ENCODE data around the gene GLE1.
"Not testable (repeated sequence)": the region's sequence is repeated elsewhere in the genome, so short reads cannot be mapped to it uniquely, and the experiment has no call there.

GLE1 gene

GRCh38 chr9:128497824-128498610 is 6.5 kb upstream of the GLE1 start:
- DNase-seq: no peak

DNA sequence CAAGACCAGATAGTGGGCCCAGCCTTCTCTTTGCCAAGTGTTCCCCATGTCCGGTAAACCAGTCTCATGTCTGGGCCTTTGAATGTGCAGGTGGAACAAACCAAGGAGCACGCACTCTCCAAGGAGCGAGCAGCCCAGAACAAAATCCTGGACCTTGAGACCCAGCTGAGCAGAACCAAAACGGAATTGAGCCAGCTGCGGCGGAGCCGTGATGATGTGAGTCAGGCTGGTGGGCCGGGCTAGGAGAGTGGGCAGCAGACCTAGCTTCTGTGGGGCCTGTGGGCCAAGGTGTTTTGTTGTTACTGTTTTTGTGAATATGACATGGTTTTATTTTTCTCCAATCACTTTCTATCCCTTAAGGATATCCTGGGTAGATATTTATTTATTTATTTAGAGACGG is 5.6 kb upstream of the GLE1 start:
- DNase-seq: no peak

DNA sequence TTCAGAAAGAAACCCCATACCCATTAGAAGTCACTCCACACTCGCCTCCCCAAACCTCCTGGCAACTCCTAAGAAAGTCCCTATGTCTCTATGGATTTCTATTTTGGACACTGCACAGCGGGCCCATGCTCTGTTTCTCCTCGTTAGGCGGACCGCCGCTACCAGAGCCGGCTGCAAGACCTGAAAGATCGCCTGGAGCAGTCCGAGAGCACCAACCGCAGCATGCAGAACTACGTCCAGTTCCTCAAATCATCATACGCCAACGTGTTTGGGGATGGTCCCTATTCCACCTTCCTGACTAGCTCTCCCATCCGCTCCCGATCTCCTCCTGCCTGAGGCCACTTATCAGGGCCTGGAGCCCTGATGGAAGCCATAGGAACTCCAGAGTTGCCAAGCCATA is 4.6 kb upstream of the GLE1 start:
- no peak for DNase-seq

DNA sequence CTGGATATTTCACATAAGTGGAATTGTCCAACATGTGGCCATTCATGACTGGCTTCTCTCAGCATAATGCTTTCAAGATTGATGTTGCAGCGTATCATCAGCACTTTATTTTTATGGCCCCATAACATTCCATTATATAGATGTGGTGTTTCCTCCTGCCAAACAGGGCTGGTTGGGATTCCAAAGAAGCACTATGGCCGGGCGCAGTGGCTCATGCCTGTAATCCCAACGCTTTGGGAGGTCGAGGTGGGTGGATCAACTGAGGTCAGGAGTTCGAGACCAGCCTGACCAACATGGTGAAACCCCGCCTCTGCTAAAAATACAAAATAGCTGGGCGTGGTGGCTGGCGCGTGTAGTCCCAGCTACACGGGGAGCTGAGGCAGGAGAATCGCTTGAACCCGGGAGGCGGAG is 1.1 kb upstream of the GLE1 start:
- not testable (repeated sequence) for DNase-seq

DNA sequence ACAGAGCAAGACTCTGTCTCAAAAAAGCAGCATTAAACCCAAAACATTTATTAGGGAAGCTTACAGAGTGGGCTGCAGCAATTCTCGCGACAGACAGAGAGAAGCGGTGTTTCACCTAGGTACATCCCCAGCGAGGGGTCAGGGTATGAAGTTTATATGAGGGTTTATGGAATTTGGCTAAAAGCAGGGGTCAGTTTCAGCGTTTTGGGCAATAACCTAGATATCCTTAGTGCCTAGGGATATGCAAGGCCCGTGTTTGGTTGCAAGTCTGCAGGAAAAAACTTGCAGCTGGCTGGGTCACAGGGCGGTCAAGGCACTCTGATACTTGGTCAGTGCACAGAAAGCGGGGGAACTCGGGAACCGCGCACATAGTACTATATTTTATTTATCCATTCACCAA is 649 bp upstream of the GLE1 start:
- no peak for DNase-seq

GRCh38 chr9:128505414-128505765 is 871 bp downstream of the GLE1 start:
- DNase-seq: no peak

DNA sequence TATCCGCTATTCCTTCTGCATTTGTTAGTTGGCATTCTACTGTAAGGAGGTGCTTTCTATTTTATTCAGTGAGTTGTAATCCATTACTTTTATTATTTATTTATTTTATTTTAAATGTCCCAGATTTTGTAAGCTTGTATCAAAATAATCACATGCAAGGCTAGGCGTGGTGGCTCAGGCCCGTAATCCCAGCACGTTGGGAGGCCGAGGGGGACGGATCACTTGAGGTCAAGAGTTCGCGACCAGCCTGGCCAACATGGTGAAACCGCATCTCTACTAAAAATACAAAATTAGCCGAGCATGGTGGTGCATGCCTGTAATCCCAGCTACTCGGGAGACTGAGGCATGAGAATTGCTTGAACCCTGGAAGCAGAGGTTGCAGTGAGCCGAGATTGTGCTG is 1.4 kb downstream of the GLE1 start:
- not testable (repeated sequence) for DNase-seq

DNA sequence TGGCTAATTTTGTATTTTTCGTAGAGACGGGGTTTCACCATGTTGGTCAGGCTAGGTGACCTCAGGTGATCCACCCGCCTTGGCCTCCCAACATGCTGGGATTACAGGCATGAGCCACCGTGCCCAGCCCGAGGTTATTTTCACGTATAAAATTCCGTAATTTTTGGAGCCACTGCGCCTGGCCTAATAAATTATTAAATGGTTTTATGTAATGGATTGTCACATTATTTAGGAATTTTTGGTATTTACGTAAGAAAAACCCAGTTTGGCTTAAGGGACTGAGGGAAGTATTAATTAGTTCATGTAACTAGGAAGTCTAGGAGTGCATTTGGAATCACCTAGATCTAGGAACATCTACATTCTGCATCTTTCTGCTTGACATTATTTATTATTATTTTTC is 8.3 kb downstream of the GLE1 start:
- no peak for DNase-seq

DNA sequence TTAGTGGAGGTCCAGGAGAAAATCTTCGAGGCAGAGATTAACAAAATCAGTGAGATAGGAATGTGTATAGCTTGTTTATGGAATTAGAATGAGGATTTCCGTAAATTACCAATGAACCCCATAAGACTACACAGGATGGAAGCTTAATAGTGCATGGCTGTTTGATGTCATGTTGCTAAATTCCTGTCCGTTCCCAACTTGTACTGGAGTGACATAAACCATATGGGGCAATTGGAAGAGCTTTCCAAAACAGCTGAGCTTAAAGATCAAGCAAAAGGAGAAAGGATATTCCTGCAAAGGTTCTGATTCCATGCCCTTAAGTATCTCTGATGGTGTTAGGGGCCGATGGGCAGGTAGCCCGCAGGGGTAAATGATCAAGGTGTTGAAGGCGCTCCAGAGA is 17.4 kb downstream of the GLE1 start:
- DNase-seq: no peak

- DNase-seq: no peak
Observed at GRCh38 chr9:128523199-128523925, 18.8 kb downstream of the GLE1 start.

- DNase-seq: no peak
Observed at GRCh38 chr9:128526720-128527119, 22.2 kb downstream of the GLE1 start.

DNA sequence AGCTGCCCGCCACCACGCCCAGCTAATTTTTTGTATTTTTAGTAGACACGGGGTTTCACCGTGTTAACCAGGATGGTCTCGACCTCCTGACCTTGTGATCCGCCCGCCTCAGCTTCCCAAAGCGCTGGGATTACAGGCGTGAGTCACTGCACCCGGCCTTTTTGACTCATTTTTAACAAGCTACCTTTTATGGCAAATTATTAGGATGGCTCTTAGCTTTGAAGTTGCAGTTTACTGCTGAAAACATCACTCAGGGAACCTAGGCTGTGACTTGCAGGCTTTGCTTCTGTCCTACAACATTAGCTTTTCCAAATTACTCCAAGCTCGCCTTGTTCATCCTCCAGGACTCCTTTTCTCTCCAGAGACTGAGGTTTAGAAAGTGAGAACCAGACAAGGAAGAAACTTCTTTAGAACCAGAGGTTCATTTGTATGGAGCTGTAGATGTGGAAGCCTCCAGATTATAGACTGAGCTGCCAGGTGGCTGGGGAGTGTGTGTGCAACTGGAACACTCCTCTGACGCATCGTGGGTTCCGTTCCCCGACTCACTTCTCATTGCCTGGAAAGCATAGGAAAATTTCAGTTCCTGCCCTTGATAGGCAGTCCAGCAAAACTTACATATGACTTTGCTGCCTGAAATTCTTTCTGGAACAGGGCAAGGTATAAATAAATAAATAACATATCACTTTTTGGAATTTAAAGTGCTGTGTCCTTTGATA is 24.1 kb downstream of the GLE1 start:
- no peak for DNase-seq

- no peak for DNase-seq
Observed at GRCh38 chr9:128529191-128529590, 24.7 kb downstream of the GLE1 start.

DNA sequence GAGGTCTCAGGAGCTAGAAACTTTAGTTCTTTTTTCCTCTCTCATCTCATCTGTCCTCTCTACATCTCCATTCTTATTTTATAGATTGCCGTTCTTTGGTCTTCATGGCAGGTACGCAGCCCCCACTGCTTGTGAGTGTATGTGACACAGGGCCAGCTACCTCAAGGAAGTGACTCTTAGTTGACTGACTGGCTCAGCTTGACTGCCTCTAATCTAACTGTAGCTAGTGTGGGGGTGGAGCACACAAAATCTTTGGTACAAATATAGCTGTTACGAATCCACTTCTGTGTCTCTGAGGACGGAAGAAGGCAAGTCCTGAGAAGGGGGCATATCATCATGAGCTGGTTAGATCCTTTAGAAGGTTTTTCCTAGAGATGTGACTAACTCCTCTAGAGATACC is 28.1 kb downstream of the GLE1 start:
- no peak for DNase-seq

DNA sequence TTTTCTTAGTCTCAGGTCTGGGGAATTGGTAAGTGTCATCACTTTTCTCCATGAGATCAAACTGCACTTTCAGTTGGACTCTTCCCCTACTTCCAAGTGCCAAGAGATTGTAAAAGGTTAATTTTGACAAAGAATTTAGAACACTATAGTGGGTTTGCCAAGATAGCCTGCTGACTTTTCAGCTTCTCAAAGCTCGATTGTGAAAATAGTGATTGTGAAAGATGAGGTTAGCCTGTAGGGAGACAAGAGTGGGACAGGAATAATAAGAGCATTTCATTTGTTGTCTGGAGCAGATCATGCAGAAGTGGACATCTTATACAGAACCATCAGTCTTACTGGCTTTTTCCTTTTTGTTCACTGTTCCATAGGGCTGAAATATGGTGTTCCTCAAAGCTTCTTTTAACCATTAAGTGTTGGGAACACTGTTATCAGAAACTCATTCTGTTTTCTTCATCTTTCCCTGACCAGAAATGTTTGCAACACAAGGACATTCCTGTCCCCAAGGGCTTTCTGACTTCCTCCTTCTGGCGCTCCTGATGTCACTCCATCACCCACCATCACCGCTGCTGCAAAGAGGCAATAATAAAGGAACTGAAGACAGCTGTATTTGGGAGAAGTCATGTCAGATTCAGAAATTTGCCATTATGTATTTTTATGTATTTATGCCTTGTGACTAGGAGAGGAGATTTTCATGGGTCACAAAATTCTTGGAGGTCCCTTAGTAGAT is 36.3 kb downstream of the GLE1 start:
- DNase-seq: no peak

DNA sequence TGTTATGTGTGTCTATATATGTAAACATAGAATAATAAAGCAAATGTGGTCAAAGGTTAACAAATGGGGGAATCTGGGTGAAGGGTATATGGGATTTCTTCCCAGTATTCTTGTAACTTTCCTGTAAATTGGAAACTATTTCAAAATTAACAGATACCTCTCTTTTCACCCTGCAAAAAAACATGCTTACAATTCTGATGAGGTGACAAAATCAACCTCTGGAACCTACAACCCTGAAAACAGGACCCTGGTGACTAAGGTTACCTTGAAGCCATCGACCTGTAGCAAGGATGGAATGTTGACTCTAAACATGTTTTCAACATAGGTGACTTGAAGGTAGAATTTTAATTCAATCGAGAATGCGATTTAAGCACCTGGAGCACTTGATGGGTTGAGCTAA is 42.0 kb downstream of the GLE1 start:
- no peak for DNase-seq

GRCh38 chr9:128548876-128549275 is 44.4 kb downstream of the GLE1 start:
- DNase-seq: no peak

GRCh38 chr9:128550226-128550625 is 45.7 kb downstream of the GLE1 start:
- DNase-seq: no peak

DNA sequence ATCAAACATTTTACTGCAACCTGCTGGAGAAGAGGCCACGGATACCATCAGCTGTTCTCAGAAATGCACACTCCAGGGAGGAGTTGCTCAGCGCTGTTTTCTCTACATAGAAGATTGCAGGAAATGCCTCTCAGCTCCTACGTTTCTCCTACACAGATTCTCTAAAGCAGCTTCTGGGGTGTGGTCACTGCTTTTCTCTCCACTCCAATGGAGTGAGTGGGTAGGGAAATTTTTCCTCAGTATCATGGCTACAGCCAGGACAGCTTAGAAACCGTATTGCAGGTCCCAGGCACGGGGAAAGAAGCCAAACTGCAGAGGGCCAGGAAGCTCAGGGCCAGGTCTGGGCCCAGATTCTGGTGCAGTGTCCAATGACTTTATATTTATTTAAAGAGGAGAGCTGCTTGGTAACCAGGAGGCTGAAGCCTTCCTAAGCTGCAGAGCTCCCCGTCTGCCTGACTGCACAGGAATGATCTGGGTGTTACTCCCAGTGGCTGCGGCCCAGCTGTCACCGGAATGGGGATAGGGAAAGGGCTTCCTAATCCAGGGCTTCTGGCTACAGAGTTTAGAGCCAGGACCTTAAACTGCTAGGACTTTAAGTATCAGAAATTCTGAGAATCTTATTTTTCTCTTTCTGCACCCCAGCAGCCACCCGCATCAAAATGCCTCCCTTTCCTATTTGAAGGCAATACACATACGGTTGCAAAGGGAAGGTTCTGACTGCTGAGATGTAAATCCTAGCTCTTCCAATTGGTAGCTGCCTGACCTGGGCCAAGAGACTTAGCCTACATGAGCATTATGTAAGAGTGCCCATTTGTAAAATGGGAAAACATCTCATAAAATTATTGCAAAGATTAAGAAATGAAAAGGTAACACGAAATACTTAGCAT is 46.5 kb downstream of the GLE1 start:
- DNase-seq: peak; percentile 23

- no peak for DNase-seq
Observed at GRCh38 chr9:128551657-128552152, 47.2 kb downstream of the GLE1 start.

DNA sequence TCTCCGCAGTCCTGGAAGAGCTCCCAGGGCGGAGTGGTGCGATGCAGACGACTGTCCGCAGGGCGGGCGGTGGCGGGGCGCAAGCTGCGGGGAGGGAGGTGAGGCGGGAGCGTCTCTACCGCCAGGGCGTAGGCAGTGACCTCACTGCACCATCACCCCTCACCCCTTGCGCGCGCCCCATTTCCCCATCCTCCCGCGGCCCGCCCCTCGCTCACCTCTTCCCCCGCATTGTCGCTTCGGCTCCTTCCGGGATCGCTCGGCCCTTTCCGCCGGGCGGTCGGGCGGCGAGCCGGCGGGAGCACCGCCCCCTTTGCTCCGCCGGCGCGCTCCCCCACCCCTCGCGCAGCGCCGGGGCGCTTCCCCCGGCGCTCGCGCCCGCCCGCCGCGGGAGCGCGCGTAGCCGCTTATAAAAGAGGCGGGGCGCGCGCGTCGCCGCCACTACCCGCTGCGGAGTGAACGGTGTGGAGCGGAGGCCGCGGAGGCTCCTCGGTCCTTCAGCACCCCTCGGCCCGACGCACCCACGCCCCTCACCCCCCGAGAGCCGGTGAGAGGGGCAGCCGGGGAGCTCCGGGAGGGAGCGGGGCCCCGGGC is 47.7 kb downstream of the GLE1 start, which contains the start of gene SPTAN1:
Gene SPTAN1 (plus strand): TSS at position 435 of the 591 bp plus-strand sequence. CDS start 14,154 bp downstream, outside the sequence.
- peak; percentile 96 for DNase-seq

All from CD4-positive, alpha-beta T cell treated with Interleukin-6 for 4 hours (primary cell).